Measurements from ENCODE around the gene COMMD9.

DNA sequence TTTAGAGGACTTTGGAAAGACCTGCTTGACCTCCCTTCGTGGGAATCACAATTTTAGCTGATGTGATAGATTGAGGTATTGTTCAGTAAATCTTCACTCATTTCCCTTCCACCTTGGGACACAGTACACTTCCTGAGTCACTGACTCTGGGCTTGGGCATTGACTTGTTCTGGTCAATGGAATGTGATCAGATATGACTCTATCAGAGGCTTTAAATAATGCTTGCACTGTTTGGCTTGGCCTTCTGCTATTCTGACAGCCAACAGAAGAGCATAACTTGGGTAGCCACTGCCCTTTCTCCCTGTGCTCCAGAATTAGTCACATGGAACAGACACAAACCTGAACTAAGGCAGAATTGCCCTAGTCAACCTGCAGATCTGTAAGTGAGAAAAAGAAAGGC is 19.4 kb upstream of the COMMD9 start:
- TF ChIP-seq, protein P1, sequence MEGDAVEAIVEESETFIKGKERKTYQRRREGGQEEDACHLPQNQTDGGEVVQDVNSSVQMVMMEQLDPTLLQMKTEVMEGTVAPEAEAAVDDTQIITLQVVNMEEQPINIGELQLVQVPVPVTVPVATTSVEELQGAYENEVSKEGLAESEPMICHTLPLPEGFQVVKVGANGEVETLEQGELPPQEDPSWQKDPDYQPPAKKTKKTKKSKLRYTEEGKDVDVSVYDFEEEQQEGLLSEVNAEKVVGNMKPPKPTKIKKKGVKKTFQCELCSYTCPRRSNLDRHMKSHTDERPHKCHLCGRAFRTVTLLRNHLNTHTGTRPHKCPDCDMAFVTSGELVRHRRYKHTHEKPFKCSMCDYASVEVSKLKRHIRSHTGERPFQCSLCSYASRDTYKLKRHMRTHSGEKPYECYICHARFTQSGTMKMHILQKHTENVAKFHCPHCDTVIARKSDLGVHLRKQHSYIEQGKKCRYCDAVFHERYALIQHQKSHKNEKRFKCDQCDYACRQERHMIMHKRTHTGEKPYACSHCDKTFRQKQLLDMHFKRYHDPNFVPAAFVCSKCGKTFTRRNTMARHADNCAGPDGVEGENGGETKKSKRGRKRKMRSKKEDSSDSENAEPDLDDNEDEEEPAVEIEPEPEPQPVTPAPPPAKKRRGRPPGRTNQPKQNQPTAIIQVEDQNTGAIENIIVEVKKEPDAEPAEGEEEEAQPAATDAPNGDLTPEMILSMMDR (IDR thresholded peaks at IDR 0.05; ENCODE audit: low read depth, low read length, missing input control): no peak
- TF ChIP-seq, protein P2, sequence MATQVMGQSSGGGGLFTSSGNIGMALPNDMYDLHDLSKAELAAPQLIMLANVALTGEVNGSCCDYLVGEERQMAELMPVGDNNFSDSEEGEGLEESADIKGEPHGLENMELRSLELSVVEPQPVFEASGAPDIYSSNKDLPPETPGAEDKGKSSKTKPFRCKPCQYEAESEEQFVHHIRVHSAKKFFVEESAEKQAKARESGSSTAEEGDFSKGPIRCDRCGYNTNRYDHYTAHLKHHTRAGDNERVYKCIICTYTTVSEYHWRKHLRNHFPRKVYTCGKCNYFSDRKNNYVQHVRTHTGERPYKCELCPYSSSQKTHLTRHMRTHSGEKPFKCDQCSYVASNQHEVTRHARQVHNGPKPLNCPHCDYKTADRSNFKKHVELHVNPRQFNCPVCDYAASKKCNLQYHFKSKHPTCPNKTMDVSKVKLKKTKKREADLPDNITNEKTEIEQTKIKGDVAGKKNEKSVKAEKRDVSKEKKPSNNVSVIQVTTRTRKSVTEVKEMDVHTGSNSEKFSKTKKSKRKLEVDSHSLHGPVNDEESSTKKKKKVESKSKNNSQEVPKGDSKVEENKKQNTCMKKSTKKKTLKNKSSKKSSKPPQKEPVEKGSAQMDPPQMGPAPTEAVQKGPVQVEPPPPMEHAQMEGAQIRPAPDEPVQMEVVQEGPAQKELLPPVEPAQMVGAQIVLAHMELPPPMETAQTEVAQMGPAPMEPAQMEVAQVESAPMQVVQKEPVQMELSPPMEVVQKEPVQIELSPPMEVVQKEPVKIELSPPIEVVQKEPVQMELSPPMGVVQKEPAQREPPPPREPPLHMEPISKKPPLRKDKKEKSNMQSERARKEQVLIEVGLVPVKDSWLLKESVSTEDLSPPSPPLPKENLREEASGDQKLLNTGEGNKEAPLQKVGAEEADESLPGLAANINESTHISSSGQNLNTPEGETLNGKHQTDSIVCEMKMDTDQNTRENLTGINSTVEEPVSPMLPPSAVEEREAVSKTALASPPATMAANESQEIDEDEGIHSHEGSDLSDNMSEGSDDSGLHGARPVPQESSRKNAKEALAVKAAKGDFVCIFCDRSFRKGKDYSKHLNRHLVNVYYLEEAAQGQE (IDR thresholded peaks at IDR 0.05): no peak
